NCI-H2081 treated with DMSO at 0.1 percent for 48 hours (cell line): Measurements from ENCODE around the gene SPAG9.
"Not testable (repeated sequence)": the region's sequence is repeated elsewhere in the genome, so short reads cannot be mapped to it uniquely, and the experiment has no call there.

Experiments
- DNase-seq: peaks from one replicate; lab custom pipeline; 2025; lab: John Stamatoyannopoulos, UW

The SPAG9 gene

GRCh38 chr17:51088287-51088686, 32.4 kb downstream of the SPAG9 start:
- no peak for DNase-seq

DNA sequence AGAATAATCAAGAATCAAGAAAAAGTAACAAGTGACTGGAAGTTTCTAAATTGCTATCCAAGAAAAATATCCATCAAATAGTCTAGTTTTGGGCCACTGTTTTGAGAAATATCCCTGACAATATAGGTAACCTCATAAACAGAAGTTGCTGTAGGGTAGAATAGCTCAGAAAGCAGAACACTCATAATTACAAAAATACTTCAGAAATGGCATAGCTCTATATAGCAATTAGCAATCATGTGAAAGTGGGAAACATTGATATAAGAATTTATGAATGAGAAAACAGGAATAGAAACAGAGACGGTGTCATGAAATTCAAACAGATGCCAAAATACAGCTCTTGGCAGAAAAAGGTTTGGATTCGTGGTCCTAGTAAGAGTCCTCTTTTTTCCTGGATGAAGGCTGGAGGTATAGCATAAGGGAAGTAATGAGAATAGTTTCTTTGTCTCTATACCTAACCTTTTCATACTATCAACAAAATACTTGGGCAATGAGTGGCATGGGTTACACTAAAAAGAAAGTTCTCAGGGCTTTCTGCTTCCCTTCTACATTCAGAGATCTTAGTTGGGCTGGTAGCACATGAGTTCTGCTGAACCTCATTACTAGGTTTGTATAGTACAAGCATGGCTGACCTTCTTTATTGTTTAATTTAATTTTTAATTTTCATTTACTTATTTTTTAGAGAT, 33.5 kb downstream of the SPAG9 start:
- DNase-seq: no peak

DNA sequence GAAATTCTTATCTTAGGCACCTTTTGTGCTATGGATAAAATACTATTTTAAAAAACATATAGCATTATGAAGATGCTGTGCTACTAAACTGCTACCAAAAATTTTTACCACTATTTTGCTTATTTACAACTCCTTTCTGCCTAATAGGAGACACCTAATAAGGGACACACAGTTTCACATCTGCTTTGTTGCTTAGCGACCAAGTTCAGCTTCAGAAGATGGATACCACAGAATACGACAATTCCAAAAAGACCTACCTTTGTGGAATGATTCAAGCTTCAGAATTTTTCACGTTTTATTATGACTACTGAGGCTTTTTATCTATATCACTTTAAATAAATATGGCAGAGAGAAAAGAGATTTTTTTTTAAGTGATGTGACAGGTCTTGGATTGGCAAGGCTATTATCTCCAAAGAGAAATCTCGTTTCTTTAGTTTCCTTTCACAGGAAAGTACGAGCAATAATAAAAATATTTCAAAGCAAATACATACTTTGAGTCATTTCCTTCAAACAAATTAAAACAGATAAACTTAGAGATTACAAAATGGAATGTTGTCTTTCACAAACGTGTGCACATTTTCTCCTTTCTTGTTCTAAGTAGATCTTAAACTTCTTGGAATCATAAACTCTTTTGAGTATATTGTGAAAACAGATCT, 35.4 kb downstream of the SPAG9 start:
- DNase-seq: no peak

DNA sequence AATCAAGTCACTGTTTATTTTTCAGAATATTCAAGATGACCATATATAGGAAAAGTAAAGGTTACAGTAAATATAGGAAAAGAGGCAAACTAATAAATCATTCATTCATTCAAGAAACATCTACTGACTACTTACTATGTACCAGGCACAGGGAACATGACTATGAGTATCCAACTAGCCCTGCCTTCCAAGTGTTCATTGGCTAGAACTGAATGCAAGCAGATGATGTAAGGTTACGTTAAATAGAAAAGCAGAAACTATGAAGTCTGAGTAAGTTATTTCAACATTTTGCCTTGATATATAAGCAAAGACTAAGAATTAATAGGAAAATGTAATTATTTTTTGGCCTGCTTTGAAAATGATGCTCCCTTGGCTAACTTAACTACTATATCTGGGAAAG, 36.7 kb downstream of the SPAG9 start:
- no peak for DNase-seq

DNA sequence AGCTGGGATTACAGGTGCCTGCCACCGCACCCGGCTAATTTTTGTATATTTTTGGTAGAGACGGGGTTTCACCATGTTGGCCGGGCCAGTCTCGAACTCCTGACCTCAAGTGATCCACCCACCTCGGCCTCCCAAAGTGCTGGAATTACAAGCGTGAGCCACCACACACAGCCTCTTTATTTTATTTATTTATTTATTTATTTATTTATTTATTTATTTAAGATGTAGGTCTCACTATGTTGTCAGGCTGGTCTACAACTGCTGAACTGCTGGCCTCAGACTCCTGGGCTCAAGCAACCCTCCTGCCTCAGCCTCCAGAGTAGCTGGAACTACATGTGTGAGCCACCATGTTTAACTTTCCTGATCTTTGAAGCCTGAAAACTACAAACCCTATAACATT, 37.3 kb downstream of the SPAG9 start:
- not testable (repeated sequence) for DNase-seq

- no peak for DNase-seq
Observed at GRCh38 chr17:51079049-51079448, 41.6 kb downstream of the SPAG9 start.

DNA sequence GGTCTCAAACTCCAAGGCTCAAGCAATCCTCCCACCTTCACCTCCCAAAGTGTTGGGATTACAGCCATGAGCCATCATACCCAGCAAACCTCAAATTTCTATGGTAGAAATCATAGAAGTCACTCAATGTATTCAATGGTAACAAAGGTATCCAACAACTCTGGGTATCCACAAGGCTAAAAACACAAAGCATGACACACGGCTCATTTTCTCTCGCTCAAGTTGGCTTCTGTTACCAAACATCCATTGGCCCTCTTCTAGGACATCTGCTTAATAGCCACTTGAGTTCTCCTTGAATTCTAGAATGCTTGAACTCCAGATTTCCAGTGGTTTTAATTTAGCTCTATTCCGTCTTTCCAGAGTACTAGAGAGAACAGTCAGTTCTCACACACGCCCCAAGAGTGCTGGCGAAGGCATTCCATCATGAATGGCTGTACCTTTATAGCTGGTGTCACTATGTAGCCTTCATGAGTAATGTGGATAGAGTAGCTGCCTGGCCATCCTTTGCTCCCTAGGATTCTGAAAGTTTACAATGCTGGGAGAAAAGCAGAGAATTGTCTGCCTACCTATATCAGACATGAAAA, 42.6 kb downstream of the SPAG9 start:
- no peak for DNase-seq

DNA sequence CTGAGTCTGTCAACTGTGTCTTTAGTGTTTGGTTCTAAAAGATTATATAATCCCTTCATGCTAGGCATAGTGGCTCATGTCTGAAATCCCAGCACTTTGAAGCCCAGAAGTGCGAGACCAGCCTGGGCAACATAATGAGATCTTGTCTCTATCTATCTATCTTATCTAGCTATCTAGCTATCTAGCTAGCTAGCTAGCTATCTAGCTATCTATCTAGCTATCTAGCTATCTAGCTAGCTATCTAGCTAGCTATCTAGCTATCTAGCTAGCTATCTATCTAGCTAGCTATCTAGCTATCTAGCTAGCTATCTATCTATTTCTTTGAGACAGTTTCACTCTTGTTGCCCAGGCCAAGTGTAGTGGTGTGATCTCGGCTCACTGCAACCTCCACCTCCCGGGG, 43.8 kb downstream of the SPAG9 start:
- no peak for DNase-seq

- DNase-seq: no peak
Observed at GRCh38 chr17:51071556-51071955, 49.1 kb downstream of the SPAG9 start.

- DNase-seq: no peak
Observed at GRCh38 chr17:51065466-51065865, 55.2 kb downstream of the SPAG9 start.

- no peak for DNase-seq
Observed at GRCh38 chr17:51064061-51064735, 56.5 kb downstream of the SPAG9 start.

GRCh38 chr17:51060396-51060795, 60.3 kb downstream of the SPAG9 start:
- DNase-seq: no peak

DNA sequence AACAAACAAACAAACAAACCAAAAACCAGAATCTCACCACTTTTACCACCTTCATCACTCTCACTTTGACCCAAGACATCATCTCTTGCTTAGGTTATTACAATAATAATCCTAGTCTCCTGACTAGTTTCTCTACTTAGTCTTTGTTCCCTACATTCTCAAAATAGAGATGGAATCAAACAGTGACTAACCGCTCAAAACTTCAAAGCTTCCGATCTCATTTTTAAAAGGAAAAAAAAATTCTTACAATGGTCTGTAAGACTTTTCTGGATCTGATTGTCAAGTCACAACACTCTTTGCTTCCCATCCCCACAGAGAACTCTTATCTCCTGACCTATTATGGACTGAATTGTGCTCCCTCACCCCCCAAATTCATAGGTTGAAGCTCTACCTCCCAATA, 60.9 kb downstream of the SPAG9 start:
- DNase-seq: no peak

DNA sequence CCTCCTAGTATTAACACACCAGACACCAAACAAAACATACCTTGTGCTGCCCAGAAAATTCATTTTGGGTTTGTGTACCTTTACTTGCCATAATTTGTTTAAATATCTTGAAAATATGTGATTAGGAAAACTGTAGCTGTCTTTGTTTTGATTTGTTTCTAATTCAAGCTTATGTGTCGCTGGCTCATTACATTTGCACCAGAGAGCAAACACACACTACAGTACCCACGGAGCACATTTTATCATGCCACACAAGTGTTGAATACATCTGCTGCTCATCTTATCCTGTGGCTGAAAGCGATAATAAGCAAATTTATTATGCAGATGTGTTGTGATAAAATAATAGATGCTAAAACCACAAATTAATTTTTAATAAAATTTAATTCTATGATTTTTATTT, 63.1 kb downstream of the SPAG9 start:
- no peak for DNase-seq

DNA sequence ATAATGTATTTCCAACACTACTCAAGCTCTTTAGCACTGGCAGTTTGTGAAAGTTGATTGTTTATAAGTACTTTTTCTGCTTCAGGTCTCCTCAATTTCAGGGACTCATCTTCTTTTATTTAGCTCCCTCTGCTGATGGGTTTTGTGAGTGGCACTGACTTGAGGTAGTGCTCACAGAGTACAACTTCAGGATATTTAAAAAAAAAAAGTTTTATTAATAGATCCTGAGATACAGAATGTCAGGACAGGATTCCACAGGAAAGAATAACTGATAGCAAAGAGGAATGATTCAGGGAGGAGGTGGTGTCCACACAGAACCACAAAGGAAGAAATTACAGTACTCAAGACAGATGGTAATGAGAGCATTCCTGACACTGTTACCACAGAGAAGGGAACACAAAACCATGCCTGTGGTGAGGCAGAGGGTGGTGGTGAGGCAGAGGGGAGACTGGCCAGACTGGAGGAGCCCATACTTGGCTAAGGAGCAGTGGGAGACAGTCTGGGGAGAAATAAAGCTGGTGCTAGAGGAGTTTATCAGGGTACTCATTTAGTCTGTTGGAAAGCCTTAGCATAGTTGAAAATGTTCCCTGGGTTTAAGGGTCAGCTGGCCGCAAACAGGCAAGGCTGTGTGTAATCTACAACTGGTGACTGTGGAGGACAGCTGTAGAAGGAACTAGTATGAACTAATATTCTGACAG, 63.7 kb downstream of the SPAG9 start:
- DNase-seq: peak; percentile 45

- no peak for DNase-seq
Observed at GRCh38 chr17:51054748-51055147, 65.9 kb downstream of the SPAG9 start.

DNA sequence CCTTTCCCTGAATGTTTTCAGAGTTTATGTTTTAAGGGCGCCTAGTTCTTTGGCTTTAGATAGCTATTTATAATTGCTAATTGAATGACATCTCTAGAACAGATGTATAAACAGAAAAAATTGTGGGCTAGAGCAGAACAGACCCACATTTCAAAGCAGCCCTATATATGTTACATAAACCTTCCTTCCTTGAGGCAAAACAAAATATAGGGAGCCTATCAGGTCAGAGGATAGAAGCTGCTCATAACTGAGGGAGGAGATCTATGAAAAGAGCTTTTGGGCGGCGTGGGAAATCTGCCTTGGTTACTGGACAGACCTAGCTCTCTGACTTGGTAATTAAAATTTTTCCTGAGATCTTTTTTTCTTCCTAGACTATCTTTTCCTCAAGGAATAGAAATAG, 68.4 kb downstream of the SPAG9 start:
- no peak for DNase-seq

DNA sequence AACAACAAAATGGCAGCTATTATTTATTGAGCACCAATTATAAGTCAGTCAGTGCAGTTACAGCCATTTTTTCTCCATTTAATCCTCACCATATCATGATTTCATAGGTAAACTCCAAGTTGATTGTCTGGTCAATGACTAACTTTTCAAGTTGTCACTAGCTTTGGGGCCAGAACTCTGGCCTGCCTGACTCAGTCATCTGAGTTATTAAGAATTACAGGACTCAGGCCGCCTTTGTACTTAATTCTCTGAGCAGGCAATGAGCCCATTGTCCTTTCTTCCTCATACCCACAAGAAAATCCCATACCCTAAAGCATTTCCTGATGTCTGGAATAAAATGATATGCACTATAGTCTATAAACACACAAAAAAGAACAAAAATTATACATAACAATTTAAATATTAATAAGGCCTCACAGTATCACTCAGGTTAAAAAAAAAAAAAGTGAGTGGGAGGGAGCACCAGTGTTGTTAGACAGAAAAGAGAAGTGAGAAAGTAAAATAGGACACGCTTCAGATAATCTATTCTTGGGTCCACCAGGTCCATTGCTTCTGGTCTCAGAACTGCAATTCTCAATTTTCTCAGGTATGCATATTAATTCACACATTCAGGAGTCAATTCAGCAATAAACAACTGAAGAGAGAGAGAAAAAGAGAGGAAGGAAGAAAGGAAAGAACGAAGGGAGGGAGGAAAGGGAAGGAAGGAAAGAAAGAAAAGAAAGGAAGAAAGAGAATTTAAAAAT, 70.2 kb downstream of the SPAG9 start:
- no peak for DNase-seq

GRCh38 chr17:51046514-51047384, 73.9 kb downstream of the SPAG9 start:
- peak; percentile 99 for DNase-seq

- DNase-seq: no peak
Observed at GRCh38 chr17:51046046-51046445, 74.6 kb downstream of the SPAG9 start.

DNA sequence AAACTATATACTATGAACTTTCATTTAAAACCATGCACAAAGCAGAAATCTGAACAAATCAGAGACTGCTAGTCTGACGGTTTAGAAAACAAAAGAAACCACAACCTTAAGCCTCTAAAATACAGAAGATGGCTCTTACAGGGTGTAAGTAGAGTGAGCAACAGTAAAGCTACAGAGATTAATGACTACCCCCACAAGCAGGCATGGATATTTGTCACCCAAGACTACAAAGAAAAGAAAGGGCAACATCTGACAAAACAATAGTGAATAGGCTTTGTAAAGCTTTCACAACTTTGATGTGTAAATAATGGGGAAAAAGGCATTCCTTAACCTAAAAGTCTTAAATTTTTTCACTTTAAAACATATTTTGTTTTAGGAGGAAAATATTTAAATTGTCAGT, 75.0 kb downstream of the SPAG9 start:
- peak; percentile 38 for DNase-seq
